ENCODE measurements around the gene SPAAR. TPM values are rescaled to one million over a fixed set of nuclear protein-coding genes. Genes with fewer than 3 reads are reported as not detected.
A peak's percentile ranks its signal among the peaks of the same experiment; 100 is the strongest.
"Not testable (repeated sequence)": the region's sequence is repeated elsewhere in the genome, so short reads cannot be mapped to it uniquely, and the experiment has no call there.

SPAAR gene
- total RNA-seq, result 7.5 and 11.7 TPM in 2 replicates

- no peak for DNase-seq (ENCODE audit: low read depth, low spot score)
Observed at GRCh38 chr9:35909274-35909673, at the start of gene SPAAR. SPAAR (plus strand) TSS chr9:35909490; CDS start chr9:35910464, 974 bp downstream.

GRCh38 chr9:35859990-35860339, 49.3 kb upstream of the SPAAR start:
- DNase-seq (ENCODE audit: low read depth, low spot score), result no peak

GRCh38 chr9:35861161-35861897, 48.0 kb upstream of the SPAAR start:
- DNase-seq (ENCODE audit: low read depth, low spot score), result no peak

GRCh38 chr9:35862328-35862727, 47.0 kb upstream of the SPAAR start:
- no peak for DNase-seq (ENCODE audit: low read depth, low spot score)

GRCh38 chr9:35863583-35863982, 45.7 kb upstream of the SPAAR start:
- no peak for DNase-seq (ENCODE audit: low read depth, low spot score)

GRCh38 chr9:35864695-35865255, 44.5 kb upstream of the SPAAR start:
- DNase-seq (ENCODE audit: low read depth, low spot score), result no peak

GRCh38 chr9:35867538-35867937, 41.8 kb upstream of the SPAAR start:
- DNase-seq (ENCODE audit: low read depth, low spot score), result no peak

- DNase-seq (ENCODE audit: low read depth, low spot score), result no peak
Observed at GRCh38 chr9:35868933-35869332, 40.4 kb upstream of the SPAAR start.

GRCh38 chr9:35869621-35870216, 39.6 kb upstream of the SPAAR start:
- DNase-seq (ENCODE audit: low read depth, low spot score), result no peak

- no peak for DNase-seq (ENCODE audit: low read depth, low spot score)
Observed at GRCh38 chr9:35870351-35870923, 38.9 kb upstream of the SPAAR start, which contains the start of gene OR13J1. OR13J1 (minus strand) TSS chr9:35870401; CDS start chr9:35870401, 0 bp downstream.

- no peak for DNase-seq (ENCODE audit: low read depth, low spot score)
Observed at GRCh38 chr9:35871545-35871944, 37.7 kb upstream of the SPAAR start.

GRCh38 chr9:35872505-35872904, 36.8 kb upstream of the SPAAR start:
- DNase-seq (ENCODE audit: low read depth, low spot score), result no peak

GRCh38 chr9:35882263-35882848, 26.9 kb upstream of the SPAAR start:
- DNase-seq (ENCODE audit: low read depth, low spot score), result peak; percentile 37

GRCh38 chr9:35882996-35883395, 26.3 kb upstream of the SPAAR start:
- no peak for DNase-seq (ENCODE audit: low read depth, low spot score)

GRCh38 chr9:35884908-35885307, 24.4 kb upstream of the SPAAR start:
- not testable (repeated sequence) for DNase-seq (ENCODE audit: low read depth, low spot score)

- DNase-seq (ENCODE audit: low read depth, low spot score), result no peak
Observed at GRCh38 chr9:35891646-35892045, 17.6 kb upstream of the SPAAR start.

- no peak for DNase-seq (ENCODE audit: low read depth, low spot score)
Observed at GRCh38 chr9:35892051-35892450, 17.2 kb upstream of the SPAAR start.

GRCh38 chr9:35896570-35896969, 12.7 kb upstream of the SPAAR start:
- no peak for DNase-seq (ENCODE audit: low read depth, low spot score)

GRCh38 chr9:35897376-35898099, 11.8 kb upstream of the SPAAR start:
- DNase-seq (ENCODE audit: low read depth, low spot score), result not testable (repeated sequence)

- no peak for DNase-seq (ENCODE audit: low read depth, low spot score)
Observed at GRCh38 chr9:35898337-35898736, 11.0 kb upstream of the SPAAR start.

- DNase-seq (ENCODE audit: low read depth, low spot score), result no peak
Observed at GRCh38 chr9:35899021-35899420, 10.3 kb upstream of the SPAAR start.

All from pulmonary artery endothelial cell (primary cell).